Inflammatory macrophage (primary cell): ENCODE data around the gene F11R.
A peak's percentile ranks its signal among the peaks of the same experiment; 100 is the strongest.
"Not testable (repeated sequence)": the region's sequence is repeated elsewhere in the genome, so short reads cannot be mapped to it uniquely, and the experiment has no call there.

Experiments
- DNase-seq, 2 donors: peaks; one replicate each; pipeline ENCODE4 v3.0.0-alpha.2; 2020 to 2022
- total RNA-seq, 18 experiments: gene quantifications; one replicate each; lab custom pipeline; 2026; ENCODE audit warnings: mixed read lengths in 6 of 18, inconsistent platforms in 2 of 18; lab: John Stamatoyannopoulos, UW

Gene F11R
- total RNA-seq = 32.3 to 125 (median 74.2) reads per million in 18 experiments

- DNase-seq = peak; percentile 50 to 56
These were observed at the start of gene F11R for GRCh38 chr1:161020509-161021164. TSS of gene F11R (minus strand) at chr1:161021152. CDS start at chr1:161021073, 79 bp downstream.

GRCh38 chr1:161069731-161070270 lies 48.8 kb upstream of the F11R start, which contains the start of gene ARHGAP30:
TSS of gene ARHGAP30 (minus strand) at chr1:161069891. CDS start at chr1:161069624, 267 bp downstream.
- peak; percentile 94 to 97 for DNase-seq

- DNase-seq = no peak
These were observed 48.3 kb upstream of the F11R start for GRCh38 chr1:161069241-161069640.

- peak; percentile 91 to 93 for DNase-seq
These were observed 47.6 kb upstream of the F11R start for GRCh38 chr1:161068306-161069234.

- DNase-seq = no peak
These were observed 45.7 kb upstream of the F11R start for GRCh38 chr1:161066694-161067093.

- DNase-seq = not testable (repeated sequence)
These were observed 44.7 kb upstream of the F11R start for GRCh38 chr1:161065681-161066080.

GRCh38 chr1:161063936-161064335 lies 43.0 kb upstream of the F11R start:
- DNase-seq = not testable (repeated sequence)

- DNase-seq = no peak
These were observed 40.5 kb upstream of the F11R start for GRCh38 chr1:161061419-161061818.

- DNase-seq = no peak
These were observed 38.3 kb upstream of the F11R start for GRCh38 chr1:161059293-161059692.

GRCh38 chr1:161054805-161055204 lies 33.9 kb upstream of the F11R start:
- peak in 1 of 2 donors; percentile 14 for DNase-seq

- no peak for DNase-seq
These were observed 33.3 kb upstream of the F11R start for GRCh38 chr1:161054232-161054631.

- DNase-seq = no peak
These were observed 31.9 kb upstream of the F11R start for GRCh38 chr1:161052899-161053298.

- no peak for DNase-seq
These were observed 30.3 kb upstream of the F11R start for GRCh38 chr1:161051219-161051618.

- no peak for DNase-seq
These were observed 28.2 kb upstream of the F11R start for GRCh38 chr1:161048949-161049722.

GRCh38 chr1:161047436-161048420 lies 26.8 kb upstream of the F11R start:
- no peak for DNase-seq

GRCh38 chr1:161046605-161047228 lies 25.8 kb upstream of the F11R start:
- peak; percentile 79 to 84 for DNase-seq

GRCh38 chr1:161045736-161046604 lies 25.0 kb upstream of the F11R start, which contains the start of gene USF1:
TSS of gene USF1 (minus strand) at chr1:161045977. CDS start at chr1:161043275, 2,702 bp downstream.
- DNase-seq = peak; percentile 96 to 97

GRCh38 chr1:161044908-161045735 lies 24.2 kb upstream of the F11R start:
- peak; percentile 91 to 92 for DNase-seq

GRCh38 chr1:161044535-161044907 lies 23.6 kb upstream of the F11R start:
- no peak for DNase-seq
